ENCODE results near the gene MINAR1.
"Not testable (repeated sequence)": the region's sequence is repeated elsewhere in the genome, so short reads cannot be mapped to it uniquely, and the experiment has no call there.

MINAR1 gene, protein sequence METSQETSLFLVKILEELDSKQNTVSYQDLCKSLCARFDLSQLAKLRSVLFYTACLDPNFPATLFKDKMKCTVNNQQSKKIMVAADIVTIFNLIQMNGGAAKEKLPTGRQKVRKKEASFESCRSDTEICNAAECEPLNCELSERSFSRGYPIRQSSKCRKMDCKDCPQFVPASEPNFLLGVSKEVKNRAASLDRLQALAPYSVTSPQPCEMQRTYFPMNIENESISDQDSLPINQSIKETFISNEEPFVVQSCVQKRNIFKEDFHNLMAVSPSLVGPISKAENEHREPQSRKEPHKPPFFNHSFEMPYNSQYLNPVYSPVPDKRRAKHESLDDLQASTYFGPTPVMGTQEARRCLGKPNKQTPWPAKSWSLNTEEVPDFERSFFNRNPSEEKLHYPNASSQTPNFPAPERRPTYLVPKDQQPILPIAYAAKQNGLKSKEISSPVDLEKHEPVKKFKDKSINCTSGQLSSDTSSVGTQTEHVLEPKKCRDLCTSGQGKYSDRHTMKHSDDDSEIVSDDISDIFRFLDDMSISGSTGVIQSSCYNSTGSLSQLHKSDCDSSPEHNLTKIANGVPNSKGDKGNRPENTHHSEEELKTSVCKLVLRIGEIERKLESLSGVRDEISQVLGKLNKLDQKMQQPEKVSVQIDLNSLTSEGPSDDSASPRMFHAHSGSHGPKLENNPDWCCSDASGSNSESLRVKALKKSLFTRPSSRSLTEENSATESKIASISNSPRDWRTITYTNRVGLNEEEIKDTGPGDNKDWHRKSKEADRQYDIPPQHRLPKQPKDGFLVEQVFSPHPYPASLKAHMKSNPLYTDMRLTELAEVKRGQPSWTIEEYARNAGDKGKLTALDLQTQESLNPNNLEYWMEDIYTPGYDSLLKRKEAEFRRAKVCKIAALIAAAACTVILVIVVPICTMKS

DNA sequence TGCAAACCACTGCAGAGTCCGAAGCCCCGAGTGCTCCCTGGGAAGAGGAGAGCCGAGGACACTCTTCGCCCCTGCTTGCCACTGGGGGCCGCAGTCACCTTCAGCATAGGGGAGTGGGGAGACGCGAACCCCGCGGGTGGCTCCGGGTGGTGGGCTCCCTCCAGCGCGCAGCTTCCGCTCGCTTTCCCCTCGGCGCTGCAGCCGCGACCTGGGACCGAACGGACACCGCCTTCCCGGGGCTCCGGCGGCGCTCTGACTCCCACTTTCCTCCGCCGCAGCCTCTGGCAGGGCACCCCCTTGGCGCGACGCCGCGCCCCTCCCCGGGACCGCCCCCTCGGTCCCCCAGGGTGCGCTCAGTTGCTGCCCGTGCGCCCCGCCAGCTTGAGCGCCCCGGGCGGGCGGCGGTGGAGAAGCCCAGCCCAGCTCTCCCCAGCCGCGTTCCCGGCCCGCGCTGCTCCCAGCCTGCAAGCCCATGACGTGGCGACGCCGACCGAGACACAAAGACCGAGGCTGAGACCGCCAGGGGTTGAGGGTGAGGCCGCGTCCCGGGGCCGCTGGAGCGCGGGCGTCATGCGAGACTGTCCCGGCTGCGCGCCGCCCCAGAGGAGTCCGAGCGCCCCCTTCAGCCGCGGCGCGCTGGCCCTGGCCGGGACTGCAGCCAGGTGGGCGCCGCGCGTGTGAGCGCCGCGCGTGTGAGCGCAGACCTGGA lies at the start of gene MINAR1:
Gene MINAR1, plus strand, starts transcription at position 701 of the 709 bp plus-strand sequence. CDS start 23,812 bp downstream, outside the sequence.
- no peak for DNase-seq (ENCODE audit: low read depth in 2 of 3, low spot score in 2 of 3)

DNA sequence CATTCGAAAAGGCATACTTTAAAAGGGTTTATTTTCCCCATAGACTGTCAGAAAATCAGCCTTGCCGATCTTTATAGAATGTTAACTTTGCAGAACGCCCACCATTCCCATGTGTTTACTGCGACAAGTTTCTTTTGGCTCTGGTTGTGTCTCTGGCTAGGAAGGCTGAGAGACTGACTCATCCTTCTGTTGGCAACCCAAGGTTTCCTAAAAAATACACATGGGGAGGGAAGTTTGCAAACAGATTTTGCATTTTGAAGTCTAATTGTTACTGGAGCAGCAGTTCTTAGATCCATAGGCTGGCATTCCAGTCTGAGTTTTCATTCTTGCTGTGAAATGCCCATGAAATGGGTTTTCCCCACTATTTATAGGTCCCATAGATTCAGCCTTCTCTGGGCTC lies 37.9 kb upstream of the MINAR1 start:
- no peak for DNase-seq (ENCODE audit: low read depth in 2 of 3, low spot score in 2 of 3)

- DNase-seq (ENCODE audit: low read depth in 2 of 3, low spot score in 2 of 3): no peak
Measured at GRCh38 chr15:79396850-79397249, 35.3 kb upstream of the MINAR1 start.

DNA sequence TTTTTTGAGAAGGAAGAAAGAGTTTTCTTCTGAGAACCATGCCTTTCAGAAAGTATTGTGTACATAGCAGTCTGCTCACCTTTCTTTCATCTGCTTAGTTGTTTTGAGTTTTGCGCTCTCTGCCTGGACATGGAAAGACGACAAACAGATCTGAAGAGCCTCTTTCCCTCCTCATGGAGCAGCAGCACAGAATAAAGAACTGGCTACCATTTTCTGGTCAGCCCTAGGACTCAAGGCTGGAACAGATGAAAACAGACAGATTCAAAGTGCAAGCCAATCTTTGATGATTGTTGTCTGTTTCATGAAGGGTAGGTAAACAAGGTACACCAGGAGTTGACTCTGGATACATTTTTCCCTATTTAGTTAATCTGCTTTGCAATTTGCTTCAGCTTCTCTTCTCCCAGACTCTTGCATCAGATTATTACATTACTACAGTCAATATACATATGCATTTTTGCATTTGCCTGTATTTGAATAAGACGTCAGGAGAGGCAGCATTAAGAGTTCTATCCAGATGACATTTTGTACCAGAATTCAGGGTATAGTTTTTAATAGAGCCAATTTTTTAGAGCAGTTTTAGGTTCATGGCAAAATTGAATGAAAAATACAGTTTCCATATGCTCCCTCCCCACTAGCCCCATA lies 34.7 kb upstream of the MINAR1 start:
- DNase-seq (ENCODE audit: low read depth in 2 of 3, low spot score in 2 of 3): no peak

DNA sequence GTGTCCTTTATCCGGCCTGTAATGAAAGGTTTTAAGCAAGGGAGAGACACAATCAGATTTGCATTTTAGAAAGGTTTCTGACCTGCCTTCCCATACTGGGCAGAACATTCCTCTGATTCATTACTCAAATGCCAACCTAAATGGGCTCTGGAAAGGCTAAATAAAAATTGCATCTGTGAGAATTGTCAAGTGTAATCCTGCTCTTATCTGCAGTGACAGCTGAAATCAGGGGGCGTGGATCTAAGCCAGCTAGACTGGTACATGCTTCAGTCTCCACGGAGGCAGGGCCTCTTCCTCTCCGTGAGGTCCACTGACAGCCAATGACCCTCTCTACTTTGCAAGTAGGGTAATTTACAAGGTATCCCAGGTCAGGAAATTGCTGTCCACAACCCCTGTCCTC lies 32.5 kb upstream of the MINAR1 start:
- no peak for DNase-seq (ENCODE audit: low read depth in 2 of 3, low spot score in 2 of 3)

- no peak for DNase-seq (ENCODE audit: low read depth in 2 of 3, low spot score in 2 of 3)
Measured at GRCh38 chr15:79400650-79401049, 31.5 kb upstream of the MINAR1 start.

DNA sequence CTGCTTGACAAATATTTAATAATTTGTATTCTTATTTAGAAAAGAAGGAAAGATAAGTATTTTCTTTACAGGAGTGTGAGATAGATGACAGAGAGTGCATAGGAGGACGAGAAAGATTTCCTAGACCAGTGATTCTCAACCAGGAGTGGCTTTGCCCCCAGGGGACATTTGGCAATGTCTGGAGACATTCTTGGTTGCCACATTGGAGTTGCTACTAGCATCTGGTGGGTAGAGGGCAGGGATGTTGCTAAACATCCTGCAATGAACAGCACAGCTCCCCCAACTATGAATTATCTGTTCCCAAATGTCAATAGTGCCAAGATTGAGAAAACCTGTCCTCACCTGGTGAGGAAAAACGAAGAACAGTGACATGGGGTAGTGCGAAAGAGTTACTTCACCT lies 30.8 kb upstream of the MINAR1 start:
- DNase-seq (ENCODE audit: low read depth in 2 of 3, low spot score in 2 of 3): no peak

DNA sequence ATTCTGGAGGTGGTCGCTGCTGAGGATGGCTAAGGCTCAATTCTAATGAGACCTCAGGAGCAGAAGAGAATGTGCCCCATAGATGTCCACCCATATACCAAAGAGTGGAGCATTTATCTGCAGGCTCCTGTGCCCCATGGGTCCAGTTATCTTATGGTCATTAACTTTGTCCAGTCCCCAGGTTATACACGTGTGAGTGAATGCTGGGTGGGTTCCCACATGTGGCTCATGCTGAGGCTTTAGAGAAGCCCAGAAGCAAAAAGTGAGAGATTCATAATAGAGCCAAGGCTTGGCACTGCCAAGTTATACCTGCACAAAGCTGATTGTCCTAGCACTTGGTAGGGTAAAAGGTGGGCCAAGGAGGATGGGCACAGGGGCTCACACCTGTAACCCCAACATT lies 30.0 kb upstream of the MINAR1 start:
- DNase-seq (ENCODE audit: low read depth in 2 of 3, low spot score in 2 of 3): no peak

- no peak for DNase-seq (ENCODE audit: low read depth in 2 of 3, low spot score in 2 of 3)
Measured at GRCh38 chr15:79403501-79403900, 28.6 kb upstream of the MINAR1 start.

GRCh38 chr15:79406210-79406609 lies 25.9 kb upstream of the MINAR1 start:
- no peak for DNase-seq (ENCODE audit: low read depth in 2 of 3, low spot score in 2 of 3)

- DNase-seq (ENCODE audit: low read depth in 2 of 3, low spot score in 2 of 3): no peak
Measured at GRCh38 chr15:79408041-79408440, 24.1 kb upstream of the MINAR1 start.

GRCh38 chr15:79410237-79410636 lies 21.9 kb upstream of the MINAR1 start:
- DNase-seq (ENCODE audit: low read depth in 2 of 3, low spot score in 2 of 3): no peak

DNA sequence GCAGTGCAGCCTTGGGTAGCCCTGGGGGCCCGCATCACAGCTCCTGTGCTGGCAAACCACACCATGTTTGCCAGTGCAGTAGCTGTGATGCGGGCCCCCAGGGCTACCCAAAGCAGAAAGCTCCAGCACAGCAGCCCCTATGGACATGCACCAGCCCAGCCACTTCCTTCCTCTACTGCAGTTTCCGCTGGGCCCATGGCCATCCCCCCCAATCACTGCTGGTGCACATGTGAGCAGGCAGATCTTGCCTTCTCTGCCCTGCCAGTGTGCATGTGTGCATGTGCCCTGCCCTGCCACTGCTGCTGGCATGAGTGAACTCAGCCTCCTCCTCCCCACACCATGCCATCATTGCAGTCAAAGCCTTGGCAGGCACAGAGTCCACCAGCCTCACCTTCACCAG lies 20.1 kb upstream of the MINAR1 start:
- DNase-seq (ENCODE audit: low read depth in 2 of 3, low spot score in 2 of 3): no peak

DNA sequence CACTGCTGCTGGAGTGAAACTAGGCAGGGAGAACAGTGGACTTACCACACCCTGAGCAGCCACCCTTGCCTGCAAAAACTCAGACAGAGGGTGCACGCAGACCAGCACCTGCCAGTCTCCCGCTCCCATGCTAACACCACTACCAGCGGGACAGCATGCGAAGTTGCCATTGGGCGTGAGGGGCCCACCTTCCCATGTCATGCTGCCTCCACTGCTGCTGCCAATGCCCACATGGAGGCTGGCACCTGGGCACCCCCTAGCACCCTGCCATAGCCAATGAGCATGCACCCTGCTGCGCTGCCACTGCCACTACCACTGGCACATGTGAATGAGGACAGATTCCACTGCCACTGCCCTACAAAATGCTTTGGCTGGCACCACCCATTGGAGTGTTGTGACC lies 19.7 kb upstream of the MINAR1 start:
- no peak for DNase-seq (ENCODE audit: low read depth in 2 of 3, low spot score in 2 of 3)

GRCh38 chr15:79416876-79417275 lies 15.3 kb upstream of the MINAR1 start:
- DNase-seq (ENCODE audit: low read depth in 2 of 3, low spot score in 2 of 3): no peak

DNA sequence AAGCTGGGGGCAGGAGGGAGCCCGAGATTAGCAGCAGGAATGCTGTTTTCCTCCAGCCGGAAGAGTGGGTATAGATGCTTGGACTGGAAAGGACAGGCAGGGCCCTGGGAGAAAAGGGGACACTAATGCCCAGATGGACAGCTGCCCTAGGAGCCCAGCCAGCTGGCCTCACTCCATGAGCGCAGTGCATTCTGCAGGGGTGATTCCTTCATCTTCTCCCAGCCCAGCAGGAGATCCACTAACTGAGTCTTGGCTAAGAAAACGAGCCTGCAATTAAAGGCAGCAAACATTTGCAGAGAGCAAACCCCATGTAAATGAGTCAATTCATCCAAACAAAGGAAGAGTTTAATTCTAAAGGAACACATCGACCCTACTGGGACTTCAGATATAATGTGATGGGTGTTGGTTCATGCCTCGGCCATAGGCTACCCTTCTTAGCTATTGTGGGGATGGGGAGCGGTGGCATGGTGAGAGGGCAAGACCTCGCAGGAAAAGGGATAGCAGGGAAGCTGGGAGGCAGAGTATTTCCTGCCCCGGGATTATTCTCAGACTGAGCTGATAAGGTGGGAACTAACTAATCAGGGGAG lies 13.3 kb upstream of the MINAR1 start:
- DNase-seq (ENCODE audit: low read depth in 2 of 3, low spot score in 2 of 3): no peak

DNA sequence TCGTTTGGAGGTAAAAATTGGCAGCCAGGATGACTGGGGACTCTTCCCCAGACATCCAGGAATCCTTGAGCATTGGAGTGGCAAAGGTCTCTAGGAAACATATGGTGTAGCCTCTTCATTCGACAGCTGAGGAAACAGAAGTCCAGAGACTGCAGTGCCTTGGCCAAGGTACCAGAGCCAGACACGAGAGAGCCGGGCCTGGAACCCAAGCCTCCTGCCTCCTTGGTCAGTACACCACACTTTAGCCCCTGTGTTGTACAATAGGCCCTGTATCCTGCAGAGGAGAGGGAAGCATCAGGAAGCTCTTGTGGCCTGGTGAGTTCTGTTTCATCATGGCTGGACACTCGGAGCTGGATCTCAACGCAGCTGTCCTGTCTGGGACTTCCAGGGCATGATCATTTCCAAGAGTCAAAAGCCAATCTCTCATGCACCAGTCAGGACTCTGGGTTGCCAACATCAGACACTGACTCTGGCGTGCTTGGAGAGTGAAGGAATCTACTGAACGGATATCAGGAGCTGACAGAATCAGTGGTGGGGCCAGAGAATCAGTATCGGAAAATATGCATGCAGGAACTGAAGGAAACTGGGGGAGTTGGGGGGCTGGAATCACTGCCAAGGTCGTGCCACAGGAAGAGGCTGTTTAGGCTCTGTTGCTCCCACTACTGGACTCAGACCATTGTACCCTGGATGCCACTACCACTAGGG lies 6.4 kb upstream of the MINAR1 start:
- DNase-seq (ENCODE audit: low read depth in 2 of 3, low spot score in 2 of 3): no peak

GRCh38 chr15:79426899-79427298 lies 5.2 kb upstream of the MINAR1 start:
- DNase-seq (ENCODE audit: low read depth in 2 of 3, low spot score in 2 of 3): not testable (repeated sequence)

DNA sequence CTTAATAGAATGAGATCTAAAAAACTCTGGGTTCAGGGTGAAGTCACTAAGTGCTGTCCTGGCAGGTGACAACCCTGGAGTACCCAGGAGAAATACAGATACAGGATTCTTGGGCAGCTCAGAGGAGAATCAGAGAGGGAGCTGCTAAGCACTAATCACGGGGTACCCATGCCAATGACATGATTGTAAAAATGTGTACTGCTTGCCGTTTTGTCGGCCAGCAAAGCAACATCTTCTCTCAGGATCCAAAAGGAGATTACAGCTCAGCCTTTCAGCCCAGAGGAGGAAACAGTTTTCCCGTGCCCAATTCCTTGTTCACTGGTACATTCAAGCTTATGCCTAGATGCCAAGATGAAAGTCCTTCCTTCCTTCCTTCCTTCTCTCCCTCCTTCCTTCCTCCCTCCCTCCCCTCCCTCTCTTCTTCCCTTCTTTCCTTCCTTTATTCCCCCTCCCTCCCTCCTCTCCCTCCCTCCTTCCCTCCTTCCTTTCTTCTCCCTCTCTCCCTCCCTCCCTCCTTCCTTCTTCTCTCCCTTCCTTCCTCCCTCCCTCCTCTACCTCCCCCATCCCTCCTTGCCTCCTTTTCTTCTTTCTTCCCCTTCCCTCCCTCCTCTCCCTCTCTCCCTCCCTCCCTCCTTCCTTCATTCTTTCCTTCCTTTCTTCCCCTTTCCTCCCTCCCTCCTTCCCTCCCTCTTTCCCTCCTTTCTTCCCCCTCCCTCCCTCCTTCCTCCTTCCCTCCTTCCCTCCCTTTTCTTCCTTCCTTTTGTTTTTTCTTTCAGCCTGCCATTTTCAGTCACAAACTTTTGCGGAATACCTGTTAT lies 4.1 kb upstream of the MINAR1 start:
- DNase-seq (ENCODE audit: low read depth in 2 of 3, low spot score in 2 of 3): no peak
